ENCODE measurements around the gene GBF1. TPM values are rescaled to one million over a fixed set of nuclear protein-coding genes. Genes with fewer than 3 reads are reported as not detected.
A peak's percentile ranks its signal among the peaks of the same experiment; 100 is the strongest.

Gene GBF1
- total and polyA plus RNA-seq, 4 experiments from 2014 or later: 3.1 to 44.7 (median 31.8) TPM

DNA sequence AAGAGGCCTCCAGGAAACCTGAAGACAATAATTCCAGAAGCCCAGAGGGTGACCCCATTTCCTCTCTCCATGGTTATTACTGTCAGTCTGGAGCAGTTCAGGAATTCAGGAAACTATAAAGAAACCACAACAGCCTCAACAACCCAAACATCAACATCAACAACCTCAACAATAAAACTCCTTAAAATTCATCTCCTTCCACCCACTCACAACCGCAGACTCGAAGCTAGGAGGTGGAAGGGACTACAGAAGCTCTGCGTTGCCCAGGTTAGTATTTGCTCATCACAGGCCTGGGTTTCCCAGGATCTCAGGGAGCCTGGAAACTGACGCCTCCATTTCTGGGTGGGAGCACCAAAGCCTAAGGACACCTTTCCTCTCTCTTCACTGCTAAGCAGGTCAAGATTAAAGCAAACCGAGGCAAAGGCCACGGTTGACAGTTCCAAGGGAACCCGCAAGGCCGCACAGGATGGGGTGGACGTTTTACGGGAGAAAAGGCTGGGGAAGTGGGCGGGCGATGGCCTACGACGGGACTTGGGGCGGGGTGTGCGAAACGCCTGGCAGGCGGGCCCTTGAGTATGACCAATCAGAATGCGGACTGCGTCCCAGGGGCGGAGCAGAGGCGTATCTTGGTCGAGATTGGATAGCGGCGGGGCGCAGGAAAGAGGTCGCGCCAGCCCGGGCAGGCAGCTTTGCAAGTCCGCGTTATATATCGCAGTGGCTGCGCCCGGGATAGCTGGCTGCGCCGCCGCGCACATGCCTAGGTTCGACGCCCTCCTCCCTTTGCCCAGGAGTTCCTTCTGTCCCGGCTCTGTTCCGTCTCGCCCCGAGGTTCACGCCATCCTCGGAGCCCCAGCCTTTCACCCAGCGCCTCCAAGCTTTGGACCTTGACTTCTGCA, 19.4 kb upstream of the GBF1 start, which contains the start of gene ELOVL3:
ELOVL3 (plus strand) TSS at position 654 of the 896 bp plus-strand sequence. CDS start 250 bp downstream, outside the sequence.
- no peaks in the 10 kb centered on the region for H3K36me3 ChIP-seq (ENCODE audit: insufficient read depth, low read length)
- peaks cover 22 to 27% of the 10 kb centered on the region in 2 donors for H3K27me3 Mint-ChIP-seq
- CTCF ChIA-PET (ENCODE audit: partially characterized antibody): interaction anchor here (0.5 to 24.6 kb wide), 9 partner anchors 56 to 254 kb away, joined by 3 to 549 read pairs (median 4); partner anchors contain the start of gene PPRC1
- peak within 1 kb of the TSS in 1 of 2 donors; percentile 31 for H3K4me3 ChIP-seq (ENCODE audit: low read length in 2 of 2)
- no peaks in the 10 kb centered on the region for H3K36me3 Mint-ChIP-seq
- peak within 1 kb of the TSS; percentile 31 to 89 (median 52) for H3K27ac Mint-ChIP-seq
- no peaks in the 10 kb centered on the region for H3K9me3 ChIP-seq (ENCODE audit: control insufficient read depth in 1 of 2, low read length in 2 of 2)
- POLR2A ChIA-PET (ENCODE audit: partially characterized antibody): interaction anchor here (1.0 to 1.7 kb wide), 6 partner anchors 15 to 173 kb away, joined by 3 to 8 read pairs (median 4); partner anchors contain the start of genes GBF1 and PITX3
- peak within 1 kb of the TSS; percentile 67 to 86 (median 80) for H3K4me3 Mint-ChIP-seq
- DNase-seq: peak; percentile 81 to 90 (median 84)
- peaks cover 18% of the 10 kb centered on the region for H3K4me1 ChIP-seq (ENCODE audit: insufficient read depth, low read length)
- H3K4me1 Mint-ChIP-seq: peaks cover 6 to 26% (median 15%) of the 10 kb centered on the region in 4 donors
- intact Hi-C loops (cut with micrococcal nuclease): loop anchor here (1.0 to 5.0 kb wide), 2 partner anchors 19 to 94 kb away; partner anchors contain the start of genes GBF1 and PPRC1
- H3K27me3 ChIP-seq (ENCODE audit: insufficient read depth, low read length): peaks cover 9% of the 10 kb centered on the region
- peak within 1 kb of the TSS; percentile 7 for H3K27ac ChIP-seq (ENCODE audit: low read depth, low read length)
- H3K9me3 Mint-ChIP-seq: peaks cover 0 to 2% (median 0%) of the 10 kb centered on the region in 8 donors

- POLR2A ChIA-PET (ENCODE audit: partially characterized antibody): interaction anchor here (1.0 to 1.7 kb wide), 6 partner anchors 15 to 173 kb away, joined by 3 to 8 read pairs (median 5); partner anchors contain the start of genes GBF1 and PITX3
- peaks cover 22 to 24% of the 10 kb centered on the region in 2 donors for H3K27me3 Mint-ChIP-seq
- H3K4me3 ChIP-seq (ENCODE audit: low read length in 2 of 2): peak overlapping the region in 1 of 2 donors; percentile 31
These were observed 18.8 kb upstream of the GBF1 start for GRCh38 chr10:102226542-102226870.

DNA sequence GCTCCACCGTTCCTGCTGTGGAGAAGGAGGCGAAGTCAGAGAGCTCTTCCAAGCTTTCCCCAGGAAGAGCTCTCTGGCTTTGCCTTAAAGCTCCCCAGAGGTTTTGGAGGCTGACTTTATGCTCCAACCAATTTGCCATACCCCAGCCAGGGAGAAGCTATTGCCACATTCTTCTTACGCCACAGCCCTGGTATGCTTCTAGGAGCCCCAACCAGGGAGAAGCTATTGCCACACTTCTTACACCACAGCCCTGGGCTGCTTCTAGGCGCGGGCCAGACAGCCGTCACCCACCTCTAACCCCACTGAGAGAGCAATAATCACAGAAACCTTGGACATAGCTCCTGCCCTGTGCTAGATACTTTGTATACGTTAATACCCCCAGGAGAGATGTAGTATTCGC, 18.3 kb upstream of the GBF1 start:
- H3K4me3 ChIP-seq (ENCODE audit: low read length in 2 of 2): no peak overlapping the region
- peaks cover 30% of the 10 kb centered on the region for H3K4me1 ChIP-seq (ENCODE audit: insufficient read depth, low read length)
- no peak overlapping the region for H3K27ac Mint-ChIP-seq
- H3K27me3 ChIP-seq (ENCODE audit: insufficient read depth, low read length): peaks cover 9% of the 10 kb centered on the region
- no peaks in the 10 kb centered on the region for H3K9me3 ChIP-seq (ENCODE audit: control insufficient read depth in 1 of 2, low read length in 2 of 2)
- H3K9me3 Mint-ChIP-seq: peaks cover 0 to 2% (median 0%) of the 10 kb centered on the region in 8 donors
- no peaks in the 10 kb centered on the region for H3K36me3 Mint-ChIP-seq
- no peak overlapping the region for H3K27ac ChIP-seq (ENCODE audit: low read depth, low read length)
- ChIA-PET CTCF (ENCODE audit: partially characterized antibody) (interaction anchor here (1.0 to 24.6 kb wide), 9 partner anchors 8 to 253 kb away, joined by 3 to 549 read pairs (median 4); no protein-coding TSS in a partner anchor), POLR2A (ENCODE audit: partially characterized antibody) (interaction anchor here (1.1 to 1.7 kb wide), 5 partner anchors 14 to 172 kb away, joined by 4 to 8 read pairs (median 5); partner anchors contain the start of genes GBF1 and PITX3)
- peak overlapping the region in 2 of 8 donors; percentile 25 to 45 for H3K4me3 Mint-ChIP-seq
- no peaks in the 10 kb centered on the region for H3K36me3 ChIP-seq (ENCODE audit: insufficient read depth, low read length)
- peaks cover 22 to 25% of the 10 kb centered on the region in 2 donors for H3K27me3 Mint-ChIP-seq
- H3K4me1 Mint-ChIP-seq: peaks cover 6 to 26% (median 16%) of the 10 kb centered on the region in 4 donors
- no peak for DNase-seq
- intact Hi-C loops (cut with micrococcal nuclease): loop anchor here (5.0 kb wide), 1 partner anchor 95 kb away; the partner anchor contains the start of gene PPRC1

More at GRCh38 chr10:102226542-102226870, 18.8 kb upstream of the GBF1 start:
- intact Hi-C loops (cut with micrococcal nuclease): loop anchor here (1.0 to 5.0 kb wide), 2 partner anchors 19 to 94 kb away; partner anchors contain the start of genes GBF1 and PPRC1
- peaks cover 6 to 26% (median 15%) of the 10 kb centered on the region in 4 donors for H3K4me1 Mint-ChIP-seq
- Histone ChIP-seq H3K27me3 (ENCODE audit: insufficient read depth, low read length) (peaks cover 9% of the 10 kb centered on the region), H3K9me3 (ENCODE audit: control insufficient read depth in 1 of 2, low read length in 2 of 2) (no peaks in the 10 kb centered on the region), H3K36me3 (ENCODE audit: insufficient read depth, low read length) (no peaks in the 10 kb centered on the region), H3K27ac (ENCODE audit: low read depth, low read length) (no peak overlapping the region), H3K4me1 (ENCODE audit: insufficient read depth, low read length) (peaks cover 24% of the 10 kb centered on the region)
- peaks cover 0 to 2% (median 0%) of the 10 kb centered on the region in 8 donors for H3K9me3 Mint-ChIP-seq
- DNase-seq: no peak
- H3K36me3 Mint-ChIP-seq: no peaks in the 10 kb centered on the region
- CTCF ChIA-PET (ENCODE audit: partially characterized antibody): interaction anchor here (1.2 to 24.6 kb wide), 8 partner anchors 57 to 254 kb away, joined by 3 to 549 read pairs (median 4); partner anchors contain the start of gene PPRC1
- H3K4me3 Mint-ChIP-seq: peak overlapping the region; percentile 67 to 86 (median 80)
- H3K27ac Mint-ChIP-seq: no peak overlapping the region

DNA sequence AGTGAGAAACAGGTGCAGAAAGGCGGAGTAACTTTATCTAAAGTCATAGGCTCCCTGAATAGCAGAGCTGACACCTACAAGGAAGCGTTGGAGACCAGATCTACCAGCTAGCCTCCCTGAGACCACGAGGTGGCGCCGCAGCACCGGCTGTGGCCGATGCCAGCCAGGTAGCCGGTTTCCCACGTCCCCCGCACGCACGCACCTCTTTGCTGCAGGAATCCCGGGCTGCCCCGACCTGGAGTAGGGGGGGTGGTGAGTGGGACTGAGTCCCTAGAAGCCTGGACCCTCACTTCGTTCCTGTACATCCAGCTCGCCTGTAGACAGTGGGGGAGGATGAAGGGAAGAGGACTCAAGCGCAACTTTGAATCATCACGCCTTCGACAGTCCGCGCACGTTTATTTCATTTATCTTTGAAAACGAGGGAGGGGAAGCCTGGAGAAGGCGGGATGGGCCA, 15.5 kb upstream of the GBF1 start:
- no peak overlapping the region for H3K27ac ChIP-seq (ENCODE audit: low read depth, low read length)
- peaks cover 30% of the 10 kb centered on the region for H3K4me1 ChIP-seq (ENCODE audit: insufficient read depth, low read length)
- H3K27ac Mint-ChIP-seq: peak overlapping the region in 5 of 7 donors; percentile 16 to 64 (median 43)
- peaks cover 22 to 33% of the 10 kb centered on the region in 2 donors for H3K27me3 Mint-ChIP-seq
- ChIA-PET CTCF (ENCODE audit: partially characterized antibody) (interaction anchor here (0.7 to 24.6 kb wide), 47 partner anchors 10 to 411 kb away, joined by 3 to 549 read pairs (median 5); partner anchors contain the start of genes GBF1, NFKB2, NOLC1 and PITX3), POLR2A (ENCODE audit: partially characterized antibody) (interaction anchor here (0.8 to 3.4 kb wide), 14 partner anchors 11 to 354 kb away, joined by 3 to 30 read pairs (median 5); partner anchors contain the start of genes CUEDC2, GBF1 and PITX3)
- intact Hi-C loops (cut with micrococcal nuclease): loop anchor here (1.0 to 5.0 kb wide), 5 partner anchors 61 to 354 kb away; partner anchors contain the start of gene PPRC1
- no peaks in the 10 kb centered on the region for H3K9me3 Mint-ChIP-seq
- peaks cover 9% of the 10 kb centered on the region for H3K27me3 ChIP-seq (ENCODE audit: insufficient read depth, low read length)
- H3K4me3 Mint-ChIP-seq: peak overlapping the region; percentile 77 to 91 (median 82)
- H3K36me3 Mint-ChIP-seq: no peaks in the 10 kb centered on the region
- H3K36me3 ChIP-seq (ENCODE audit: insufficient read depth, low read length): no peaks in the 10 kb centered on the region
- H3K4me3 ChIP-seq (ENCODE audit: low read length in 2 of 2): peak overlapping the region; percentile 20 to 41
- peak; percentile 82 to 86 (median 85) for DNase-seq
- peaks cover 6 to 26% (median 16%) of the 10 kb centered on the region in 4 donors for H3K4me1 Mint-ChIP-seq
- no peaks in the 10 kb centered on the region for H3K9me3 ChIP-seq (ENCODE audit: control insufficient read depth in 1 of 2, low read length in 2 of 2)

- ChIA-PET CTCF (ENCODE audit: partially characterized antibody) (interaction anchor here (0.7 to 24.6 kb wide), 47 partner anchors 10 to 357 kb away, joined by 3 to 549 read pairs (median 5); partner anchors contain the start of genes GBF1, NFKB2, NOLC1 and PITX3), POLR2A (ENCODE audit: partially characterized antibody) (interaction anchor here (0.8 to 3.4 kb wide), 16 partner anchors 10 to 353 kb away, joined by 3 to 30 read pairs (median 5); partner anchors contain the start of genes C10orf95, CUEDC2, GBF1 and PITX3)
- Histone ChIP-seq H3K36me3 (ENCODE audit: insufficient read depth, low read length) (no peaks in the 10 kb centered on the region), H3K4me1 (ENCODE audit: insufficient read depth, low read length) (peaks cover 30% of the 10 kb centered on the region), H3K4me3 (ENCODE audit: low read length in 2 of 2) (peak overlapping the region; percentile 20 to 41), H3K27ac (ENCODE audit: low read depth, low read length) (no peak overlapping the region), H3K27me3 (ENCODE audit: insufficient read depth, low read length) (peaks cover 9% of the 10 kb centered on the region), H3K9me3 (ENCODE audit: control insufficient read depth in 1 of 2, low read length in 2 of 2) (no peaks in the 10 kb centered on the region)
- intact Hi-C loops (cut with micrococcal nuclease): no loop called here
- peak in 2 of 5 donors; percentile 22 to 27 for DNase-seq
- Mint-ChIP-seq H3K36me3 (no peaks in the 10 kb centered on the region), H3K9me3 (no peaks in the 10 kb centered on the region), H3K27me3 (peaks cover 22 to 34% of the 10 kb centered on the region in 2 donors), H3K4me3 (peak overlapping the region; percentile 78 to 91 (median 84)), H3K27ac (peak overlapping the region in 2 of 7 donors; percentile 42 to 79), H3K4me1 (peaks cover 6 to 26% (median 15%) of the 10 kb centered on the region in 4 donors)
These were observed 15.0 kb upstream of the GBF1 start for GRCh38 chr10:102230264-102230860.

GRCh38 chr10:102230861-102231356, 14.4 kb upstream of the GBF1 start:
- peak; percentile 41 to 68 (median 47) for DNase-seq
- H3K27ac ChIP-seq (ENCODE audit: low read depth, low read length): no peak overlapping the region
- H3K9me3 ChIP-seq (ENCODE audit: control insufficient read depth in 1 of 2, low read length in 2 of 2): no peaks in the 10 kb centered on the region
- ChIA-PET CTCF (ENCODE audit: partially characterized antibody) (interaction anchor here (0.7 to 24.6 kb wide), 39 partner anchors 9 to 357 kb away, joined by 3 to 549 read pairs (median 5); partner anchors contain the start of genes ACTR1A, C10orf95, GBF1 and NFKB2), POLR2A (ENCODE audit: partially characterized antibody) (interaction anchor here (1.0 to 3.4 kb wide), 14 partner anchors 10 to 353 kb away, joined by 3 to 30 read pairs (median 6); partner anchors contain the start of genes C10orf95, GBF1 and PITX3)
- H3K36me3 Mint-ChIP-seq: no peaks in the 10 kb centered on the region
- peak overlapping the region in 1 of 2 donors; percentile 41 for H3K4me3 ChIP-seq (ENCODE audit: low read length in 2 of 2)
- H3K4me3 Mint-ChIP-seq: peak overlapping the region; percentile 74 to 85 (median 80)
- peaks cover 22 to 35% of the 10 kb centered on the region in 2 donors for H3K27me3 Mint-ChIP-seq
- H3K4me1 ChIP-seq (ENCODE audit: insufficient read depth, low read length): peaks cover 25% of the 10 kb centered on the region
- H3K4me1 Mint-ChIP-seq: peaks cover 5 to 22% (median 11%) of the 10 kb centered on the region in 4 donors
- H3K9me3 Mint-ChIP-seq: no peaks in the 10 kb centered on the region
- intact Hi-C loops (cut with micrococcal nuclease): loop anchor here (1.0 kb wide), 3 partner anchors 10 to 168 kb away; partner anchors contain the start of genes GBF1 and PITX3
- peaks cover 9% of the 10 kb centered on the region for H3K27me3 ChIP-seq (ENCODE audit: insufficient read depth, low read length)
- H3K27ac Mint-ChIP-seq: peak overlapping the region in 1 of 7 donors; percentile 79
- H3K36me3 ChIP-seq (ENCODE audit: insufficient read depth, low read length): no peaks in the 10 kb centered on the region
